Tibial nerve (tissue), 3 donors: ENCODE data around the gene ERG.

Experiments used
- POLR2A ChIP-seq, 2 donors: fragments of 450-650 bp; IDR thresholded peaks; one replicate each; pipeline ENCODE4 v1.6.1; 2017; ENCODE audit warnings: antibody characterized with exemption in 2 of 2, mild to moderate bottlenecking in 2 of 2, moderate library complexity in 2 of 2
- TF ChIP-seq, protein P1 (sequence below), 5 experiments: fragments of 200-600 bp in 3 of 5; fragments of 450-650 bp in 2 of 5; sonication (generic) in 3 of 5; IDR thresholded peaks; one replicate each; pipeline ENCODE4 v1.5.1; 2016 to 2019; ENCODE audit warnings: antibody characterized with exemption in 5 of 5, mild to moderate bottlenecking in 3 of 5, moderate library complexity in 2 of 5

DNA sequence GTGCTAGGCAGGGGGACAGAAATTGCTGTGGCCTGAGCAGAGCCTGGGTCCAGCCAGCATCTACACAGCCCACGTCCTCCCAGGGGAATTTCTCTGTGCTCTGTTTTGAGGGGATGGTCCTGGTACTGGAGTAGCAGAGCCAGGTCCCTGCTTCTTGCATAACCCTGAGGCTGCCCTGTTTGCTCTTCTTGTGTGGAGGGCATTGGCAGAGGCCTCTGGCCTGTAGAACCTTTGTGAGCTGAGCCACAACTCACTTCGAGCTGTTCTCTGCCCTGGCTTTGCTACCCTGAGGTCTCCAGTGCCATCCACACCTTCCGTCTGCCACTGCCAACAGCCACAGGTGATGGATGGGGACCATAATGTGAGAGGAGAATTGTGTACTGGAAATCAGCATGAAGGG is 139.6 kb downstream of the ERG start:
- no peak for TF ChIP-seq POLR2A (IDR thresholded peaks at IDR 0.05)
- TF ChIP-seq, protein P1, sequence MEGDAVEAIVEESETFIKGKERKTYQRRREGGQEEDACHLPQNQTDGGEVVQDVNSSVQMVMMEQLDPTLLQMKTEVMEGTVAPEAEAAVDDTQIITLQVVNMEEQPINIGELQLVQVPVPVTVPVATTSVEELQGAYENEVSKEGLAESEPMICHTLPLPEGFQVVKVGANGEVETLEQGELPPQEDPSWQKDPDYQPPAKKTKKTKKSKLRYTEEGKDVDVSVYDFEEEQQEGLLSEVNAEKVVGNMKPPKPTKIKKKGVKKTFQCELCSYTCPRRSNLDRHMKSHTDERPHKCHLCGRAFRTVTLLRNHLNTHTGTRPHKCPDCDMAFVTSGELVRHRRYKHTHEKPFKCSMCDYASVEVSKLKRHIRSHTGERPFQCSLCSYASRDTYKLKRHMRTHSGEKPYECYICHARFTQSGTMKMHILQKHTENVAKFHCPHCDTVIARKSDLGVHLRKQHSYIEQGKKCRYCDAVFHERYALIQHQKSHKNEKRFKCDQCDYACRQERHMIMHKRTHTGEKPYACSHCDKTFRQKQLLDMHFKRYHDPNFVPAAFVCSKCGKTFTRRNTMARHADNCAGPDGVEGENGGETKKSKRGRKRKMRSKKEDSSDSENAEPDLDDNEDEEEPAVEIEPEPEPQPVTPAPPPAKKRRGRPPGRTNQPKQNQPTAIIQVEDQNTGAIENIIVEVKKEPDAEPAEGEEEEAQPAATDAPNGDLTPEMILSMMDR (IDR thresholded peaks at IDR 0.05) = no peak
